GM10847 (cell line): ENCODE data around the gene TCF21.

Experiments used
- POLR2A ChIP-seq: IDR thresholded peaks from 2 replicates; pipeline ENCODE4 v1.6.1; 2011; ENCODE audit not compliant: insufficient read length; ENCODE audit errors: extremely low read depth

The TCF21 gene

GRCh38 chr6:133895573-133896343, 6.8 kb downstream of the TCF21 start:
- no peak for TF ChIP-seq POLR2A

GRCh38 chr6:133896344-133896721, 7.4 kb downstream of the TCF21 start:
- no peak for TF ChIP-seq POLR2A

- no peak for TF ChIP-seq POLR2A
Observed at GRCh38 chr6:133898263-133898662, 9.3 kb downstream of the TCF21 start.

GRCh38 chr6:133899556-133899955, 10.6 kb downstream of the TCF21 start:
- no peak for TF ChIP-seq POLR2A

- TF ChIP-seq POLR2A, result no peak
Observed at GRCh38 chr6:133903855-133904254, 14.9 kb downstream of the TCF21 start.

- no peak for TF ChIP-seq POLR2A
Observed at GRCh38 chr6:133906050-133906449, 17.1 kb downstream of the TCF21 start.

- no peak for TF ChIP-seq POLR2A
Observed at GRCh38 chr6:133916650-133917151, 27.8 kb downstream of the TCF21 start.

GRCh38 chr6:133917781-133918180, 28.9 kb downstream of the TCF21 start:
- TF ChIP-seq POLR2A, result no peak

GRCh38 chr6:133918208-133918930, 29.5 kb downstream of the TCF21 start:
- TF ChIP-seq POLR2A, result no peak

GRCh38 chr6:133919362-133919761, 30.4 kb downstream of the TCF21 start:
- TF ChIP-seq POLR2A, result no peak

- no peak for TF ChIP-seq POLR2A
Observed at GRCh38 chr6:133921249-133921859, 32.4 kb downstream of the TCF21 start.

- TF ChIP-seq POLR2A, result no peak
Observed at GRCh38 chr6:133923938-133924593, 35.2 kb downstream of the TCF21 start.

GRCh38 chr6:133937909-133938308, 49.0 kb downstream of the TCF21 start:
- TF ChIP-seq POLR2A, result no peak

- TF ChIP-seq POLR2A, result no peak
Observed at GRCh38 chr6:133938533-133938932, 49.6 kb downstream of the TCF21 start.
